ENCODE measurements around the gene HNRNPA2B1.

HNRNPA2B1 gene

GRCh38 chr7:26200444-26201246 lies at the start of gene HNRNPA2B1:
HNRNPA2B1 (minus strand) TSS chr7:26200746; CDS start chr7:26200577, 169 bp downstream.
- TF ChIP-seq CTCF (conservative IDR thresholded peaks at IDR 0.05; ENCODE audit: low read depth) = no peak
- CTCF ChIA-PET = interaction anchor here (0.8 kb wide), 1 partner anchor 164 kb away, joined by 3 read pairs; no protein-coding TSS in a partner anchor
- peak; percentile 92 for DNase-seq (ENCODE audit: low spot score)
- POLR2A ChIA-PET (ENCODE audit: low non-redundant PET) = interaction anchor here (0.6 to 1.2 kb wide), 5 partner anchors 14 to 531 kb away, joined by 3 to 4 read pairs (median 3); no protein-coding TSS in a partner anchor
- H3K27ac ChIP-seq = peak within 1 kb of the TSS; percentile 100

GRCh38 chr7:26250239-26250638 lies 49.7 kb upstream of the HNRNPA2B1 start:
- CTCF ChIA-PET = no interaction called here
- TF ChIP-seq CTCF (conservative IDR thresholded peaks at IDR 0.05; ENCODE audit: low read depth) = no peak
- H3K27ac ChIP-seq = no peak overlapping the region
- POLR2A ChIA-PET (ENCODE audit: low non-redundant PET) = no interaction called here
- DNase-seq (ENCODE audit: low spot score) = no peak

- no peak for DNase-seq (ENCODE audit: low spot score)
- CTCF ChIA-PET = no interaction called here
- no peak for TF ChIP-seq CTCF (conservative IDR thresholded peaks at IDR 0.05; ENCODE audit: low read depth)
- no peak overlapping the region for H3K27ac ChIP-seq
- POLR2A ChIA-PET (ENCODE audit: low non-redundant PET) = no interaction called here
These were observed 44.6 kb upstream of the HNRNPA2B1 start for GRCh38 chr7:26245150-26245549.

GRCh38 chr7:26238032-26238431 lies 37.5 kb upstream of the HNRNPA2B1 start:
- TF ChIP-seq CTCF (conservative IDR thresholded peaks at IDR 0.05; ENCODE audit: low read depth) = no peak
- DNase-seq (ENCODE audit: low spot score) = no peak
- ChIA-PET CTCF (no interaction called here), POLR2A (ENCODE audit: low non-redundant PET) (no interaction called here)
- no peak overlapping the region for H3K27ac ChIP-seq

- ChIA-PET CTCF (interaction anchor here (0.6 kb wide), 1 partner anchor 22 kb away, joined by 4 read pairs; no protein-coding TSS in a partner anchor), POLR2A (ENCODE audit: low non-redundant PET) (no interaction called here)
- no peak for TF ChIP-seq CTCF (conservative IDR thresholded peaks at IDR 0.05; ENCODE audit: low read depth)
- no peak overlapping the region for H3K27ac ChIP-seq
- no peak for DNase-seq (ENCODE audit: low spot score)
These were observed 36.7 kb upstream of the HNRNPA2B1 start for GRCh38 chr7:26237035-26237807.

- ChIA-PET CTCF (interaction anchor here (1.0 kb wide), 1 partner anchor 9 kb away, joined by 3 read pairs; no protein-coding TSS in a partner anchor), POLR2A (ENCODE audit: low non-redundant PET) (no interaction called here)
- no peak overlapping the region for H3K27ac ChIP-seq
- TF ChIP-seq CTCF (conservative IDR thresholded peaks at IDR 0.05; ENCODE audit: low read depth) = no peak
- no peak for DNase-seq (ENCODE audit: low spot score)
These were observed 33.5 kb upstream of the HNRNPA2B1 start for GRCh38 chr7:26233902-26234511.
